ENCODE measurements around the gene RNF151.

Gene RNF151

DNA sequence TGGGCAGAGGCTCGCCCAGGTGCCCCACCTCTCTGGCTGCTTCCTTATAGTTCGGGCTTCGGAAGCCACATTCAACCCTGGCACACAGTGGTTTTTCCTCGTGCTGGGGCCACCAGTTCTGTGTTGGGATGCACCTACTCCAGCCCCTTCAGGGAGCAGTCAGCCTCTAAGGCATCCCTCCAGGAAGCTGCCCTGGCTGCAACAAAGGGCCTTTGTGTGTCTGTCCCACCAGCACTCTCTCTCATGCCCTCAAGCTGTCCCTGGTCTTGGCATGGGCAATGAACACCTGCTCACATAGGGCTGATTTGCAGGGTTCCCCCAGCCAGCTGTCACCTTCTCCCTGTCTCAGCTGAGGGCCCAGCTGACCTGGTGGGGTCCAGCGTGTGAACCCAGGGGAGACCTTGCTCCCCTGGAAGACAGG, 15.4 kb downstream of the RNF151 start:
- H3K4me3 ChIP-seq (ENCODE audit: control insufficient read depth in 1 of 7, extremely low read depth in 1 of 7, insufficient read depth in 4 of 7, low read depth in 2 of 7, low read length in 6 of 7): no peak overlapping the region
- CTCF ChIA-PET: interaction anchor here (1.1 to 1.4 kb wide), 2 partner anchors 10 to 15 kb away, joined by 3 to 5 read pairs; partner anchors contain the start of gene TBL3
- peaks cover 0 to 64% (median 33%) of the 10 kb centered on the region in 5 experiments for H3K27me3 ChIP-seq (replicated peaks in 2 of 5; ENCODE audit: control insufficient read depth in 4 of 5, insufficient read depth in 5 of 5, low read length in 4 of 5)

DNA sequence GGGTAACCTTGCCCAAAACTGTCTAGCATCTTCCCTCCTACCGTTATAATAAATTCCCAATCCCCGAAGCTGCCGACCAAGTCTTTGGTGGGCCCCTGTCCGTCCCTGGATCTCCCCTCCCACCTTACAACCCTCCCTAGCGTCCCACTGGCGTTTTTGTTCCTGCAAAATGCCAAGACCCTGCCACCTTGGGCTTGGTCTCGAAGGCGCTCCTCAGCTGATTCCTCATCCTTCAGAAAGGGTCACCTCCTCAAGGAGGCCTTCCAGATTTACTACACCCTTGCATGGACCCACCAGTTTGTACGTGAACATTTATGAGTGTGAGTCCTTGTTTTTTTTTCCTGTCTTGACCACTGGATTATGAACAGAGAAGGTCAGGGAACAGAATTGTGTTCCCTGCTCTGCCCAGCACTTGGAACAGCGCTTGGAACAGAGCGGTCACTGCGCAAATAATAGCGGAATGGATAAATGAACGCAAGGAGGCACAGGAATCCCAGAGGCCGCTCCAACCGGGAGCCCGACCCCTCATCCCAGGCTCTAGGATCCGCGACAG, 16.4 kb downstream of the RNF151 start:
- WGBS (ENCODE audit: insufficient coverage): 42% methylated on average over 16 of the region's 19 CpGs
- POLR2A ChIA-PET: interaction anchor here (0.6 kb wide), 1 partner anchor 18 kb away, joined by 4 read pairs; the partner anchor contains the start of gene RPS2
- H3K27ac ChIP-seq (ENCODE audit: insufficient read depth in 1 of 2, low read depth in 1 of 2, low read length in 2 of 2, poor library complexity in 1 of 2, severe bottlenecking in 2 of 2): no peak overlapping the region

More for the DNA sequence above, 15.4 kb downstream of the RNF151 start:
- peaks cover 0 to 3% (median 0%) of the 10 kb centered on the region in 5 experiments for H3K9me3 ChIP-seq (ENCODE audit: control extremely low read depth in 1 of 5, control insufficient read depth in 4 of 5, insufficient read depth in 2 of 5, low read depth in 1 of 5, low read length in 4 of 5)
- peaks cover 0 to 29% (median 24%) of the 10 kb centered on the region in 4 experiments for H3K4me1 ChIP-seq (ENCODE audit: control extremely low read depth in 1 of 4, control insufficient read depth in 4 of 4, insufficient read depth in 4 of 4, low read length in 3 of 4)
- H3K36me3 ChIP-seq (ENCODE audit: control insufficient read depth in 4 of 4, insufficient read depth in 4 of 4, low read length in 3 of 4): peaks cover 0 to 40% (median 25%) of the 10 kb centered on the region in 4 experiments
- DNase-seq: no peak
- POLR2A ChIA-PET: no interaction called here
- H3K27ac ChIP-seq (ENCODE audit: insufficient read depth in 1 of 2, low read depth in 1 of 2, low read length in 2 of 2, poor library complexity in 1 of 2, severe bottlenecking in 2 of 2): no peak overlapping the region
- WGBS (ENCODE audit: insufficient coverage): 72% methylated on average over 4 of the region's 5 CpGs

DNA sequence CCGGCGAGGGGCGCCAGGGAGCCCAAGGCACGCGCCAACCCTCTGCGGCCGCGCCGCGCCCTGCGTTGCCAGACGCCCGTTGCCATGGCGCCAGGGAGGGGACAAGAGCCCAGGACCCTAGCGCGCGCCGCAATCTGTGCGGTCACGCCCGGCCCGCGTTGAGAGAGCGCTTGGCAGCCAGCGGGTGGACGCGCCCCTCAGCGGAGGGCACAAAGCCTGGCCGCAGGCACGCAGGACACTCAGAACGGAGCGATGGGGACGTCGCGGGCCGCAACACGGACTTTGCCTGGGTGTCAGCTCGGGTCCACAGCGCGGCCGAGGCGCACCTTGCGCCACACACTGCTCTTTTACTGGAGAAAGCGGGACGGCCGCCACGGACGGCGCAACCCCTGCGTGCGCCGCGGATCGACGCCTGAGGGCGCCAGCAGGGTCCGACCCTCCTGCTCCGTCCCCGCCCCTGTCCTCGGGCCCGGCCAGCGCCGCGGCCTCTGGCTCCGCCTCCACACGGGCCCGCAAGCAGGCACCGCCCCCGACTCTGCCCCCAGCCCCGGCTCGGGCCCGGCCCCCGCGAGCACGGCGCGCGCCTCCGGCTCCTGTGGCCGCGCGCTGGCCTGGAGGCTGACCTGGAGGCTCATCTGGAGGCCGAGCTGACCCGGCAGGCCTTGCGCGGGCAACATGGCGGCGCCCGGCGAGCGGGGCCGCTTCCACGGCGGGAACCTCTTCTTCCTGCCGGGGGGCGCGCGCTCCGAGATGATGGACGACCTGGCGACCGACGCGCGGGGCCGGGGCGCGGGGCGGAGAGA, 17.1 kb downstream of the RNF151 start, which contains the start of gene GFER:
TSS of gene GFER (plus strand) at position 650 of the 803 bp plus-strand sequence. CDS start at position 676, 26 bp downstream.
- H3K36me3 ChIP-seq (ENCODE audit: control insufficient read depth in 4 of 4, insufficient read depth in 4 of 4, low read length in 3 of 4): peaks cover 0 to 25% (median 17%) of the 10 kb centered on the region in 4 experiments
- H3K4me3 ChIP-seq (ENCODE audit: control insufficient read depth in 1 of 7, extremely low read depth in 1 of 7, insufficient read depth in 4 of 7, low read depth in 2 of 7, low read length in 6 of 7): peak within 1 kb of the TSS; percentile 63 to 82 (median 73)
- H3K27me3 ChIP-seq (replicated peaks in 2 of 5; ENCODE audit: control insufficient read depth in 4 of 5, insufficient read depth in 5 of 5, low read length in 4 of 5): peaks cover 0 to 59% (median 37%) of the 10 kb centered on the region in 5 experiments
- peak; percentile 70 to 85 (median 79) for DNase-seq
- under 1% methylated on average over 92 of the region's 109 CpGs for WGBS (ENCODE audit: insufficient coverage)
- POLR2A ChIA-PET: interaction anchor here (0.6 to 1.4 kb wide), 2 partner anchors 13 to 19 kb away, joined by 3 to 4 read pairs; partner anchors contain the start of gene RPS2
- H3K4me1 ChIP-seq (ENCODE audit: control extremely low read depth in 1 of 4, control insufficient read depth in 4 of 4, insufficient read depth in 4 of 4, low read length in 3 of 4): peaks cover 0 to 29% (median 24%) of the 10 kb centered on the region in 4 experiments
- H3K27ac ChIP-seq (ENCODE audit: insufficient read depth in 1 of 2, low read depth in 1 of 2, low read length in 2 of 2, poor library complexity in 1 of 2, severe bottlenecking in 2 of 2): peak within 1 kb of the TSS in 1 of 2 experiments; percentile 54
- H3K9me3 ChIP-seq (ENCODE audit: control extremely low read depth in 1 of 5, control insufficient read depth in 4 of 5, insufficient read depth in 2 of 5, low read depth in 1 of 5, low read length in 4 of 5): no peaks in the 10 kb centered on the region
- CTCF ChIA-PET: interaction anchor here (1.1 kb wide), 1 partner anchor 20 kb away, joined by 4 read pairs; no protein-coding TSS in a partner anchor

More for the DNA sequence above, 16.4 kb downstream of the RNF151 start:
- Histone ChIP-seq H3K36me3 (ENCODE audit: control insufficient read depth in 4 of 4, insufficient read depth in 4 of 4, low read length in 3 of 4) (peaks cover 0 to 32% (median 22%) of the 10 kb centered on the region in 4 experiments), H3K9me3 (ENCODE audit: control extremely low read depth in 1 of 5, control insufficient read depth in 4 of 5, insufficient read depth in 2 of 5, low read depth in 1 of 5, low read length in 4 of 5) (no peaks in the 10 kb centered on the region), H3K4me1 (ENCODE audit: control extremely low read depth in 1 of 4, control insufficient read depth in 4 of 4, insufficient read depth in 4 of 4, low read length in 3 of 4) (peaks cover 0 to 29% (median 24%) of the 10 kb centered on the region in 4 experiments), H3K27me3 (replicated peaks in 2 of 5; ENCODE audit: control insufficient read depth in 4 of 5, insufficient read depth in 5 of 5, low read length in 4 of 5) (peaks cover 0 to 59% (median 33%) of the 10 kb centered on the region in 5 experiments), H3K4me3 (ENCODE audit: control insufficient read depth in 1 of 7, extremely low read depth in 1 of 7, insufficient read depth in 4 of 7, low read depth in 2 of 7, low read length in 6 of 7) (peak overlapping the region in 6 of 7 experiments; percentile 63 to 82 (median 72))
- CTCF ChIA-PET: interaction anchor here (1.1 kb wide), 1 partner anchor 21 kb away, joined by 4 read pairs; no protein-coding TSS in a partner anchor
- no peak for DNase-seq

DNA sequence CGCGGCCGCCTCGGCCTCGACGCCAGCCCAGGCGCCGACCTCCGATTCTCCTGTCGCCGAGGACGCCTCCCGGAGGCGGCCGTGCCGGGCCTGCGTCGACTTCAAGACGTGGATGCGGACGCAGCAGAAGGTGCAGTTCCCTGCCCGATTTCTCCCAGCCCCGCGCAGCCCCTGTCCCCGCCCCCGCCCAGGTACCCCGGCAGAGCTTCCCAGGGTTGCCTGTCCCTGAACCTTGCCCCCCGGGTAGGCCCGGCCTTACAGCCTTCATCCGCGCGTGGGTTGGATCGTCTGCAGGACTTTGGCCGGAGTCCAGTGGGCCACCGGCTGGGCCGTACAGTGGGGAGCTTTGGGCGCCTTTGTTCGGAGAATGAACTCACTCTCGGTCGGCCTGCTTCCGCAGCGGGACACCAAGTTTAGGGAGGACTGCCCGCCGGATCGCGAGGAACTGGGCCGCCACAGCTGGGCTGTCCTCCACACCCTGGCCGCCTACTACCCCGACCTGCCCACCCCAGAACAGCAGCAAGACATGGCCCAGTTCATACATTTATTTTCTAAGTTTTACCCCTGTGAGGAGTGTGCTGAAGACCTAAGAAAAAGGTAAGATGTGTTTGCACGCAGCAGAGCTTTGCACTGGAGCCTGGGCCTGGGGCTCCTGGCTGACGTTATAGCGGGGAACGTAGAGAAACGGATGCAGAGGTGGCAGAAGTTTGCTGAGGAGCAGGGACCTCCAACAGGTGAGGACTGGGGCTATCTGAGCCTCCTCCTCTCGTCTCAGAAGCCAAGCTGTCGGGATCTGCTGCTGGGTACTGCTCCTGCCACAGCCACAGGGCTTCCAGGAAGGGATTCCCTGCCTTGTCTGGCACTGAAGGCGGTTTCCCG, 17.9 kb downstream of the RNF151 start:
- Histone ChIP-seq H3K4me1 (ENCODE audit: control extremely low read depth in 1 of 4, control insufficient read depth in 4 of 4, insufficient read depth in 4 of 4, low read length in 3 of 4) (peaks cover 0 to 28% (median 22%) of the 10 kb centered on the region in 4 experiments), H3K27ac (ENCODE audit: insufficient read depth in 1 of 2, low read depth in 1 of 2, low read length in 2 of 2, poor library complexity in 1 of 2, severe bottlenecking in 2 of 2) (peak overlapping the region in 1 of 2 experiments; percentile 54), H3K27me3 (replicated peaks in 2 of 5; ENCODE audit: control insufficient read depth in 4 of 5, insufficient read depth in 5 of 5, low read length in 4 of 5) (peaks cover 0 to 59% (median 37%) of the 10 kb centered on the region in 5 experiments), H3K4me3 (ENCODE audit: control insufficient read depth in 1 of 7, extremely low read depth in 1 of 7, insufficient read depth in 4 of 7, low read depth in 2 of 7, low read length in 6 of 7) (peak overlapping the region; percentile 63 to 82 (median 73)), H3K9me3 (ENCODE audit: control extremely low read depth in 1 of 5, control insufficient read depth in 4 of 5, insufficient read depth in 2 of 5, low read depth in 1 of 5, low read length in 4 of 5) (no peaks in the 10 kb centered on the region), H3K36me3 (ENCODE audit: control insufficient read depth in 4 of 4, insufficient read depth in 4 of 4, low read length in 3 of 4) (peaks cover 0 to 22% (median 16%) of the 10 kb centered on the region in 4 experiments)
- CTCF ChIA-PET: interaction anchor here (0.9 to 1.7 kb wide), 4 partner anchors 14 to 19 kb away, joined by 4 to 10 read pairs (median 4); no protein-coding TSS in a partner anchor
- POLR2A ChIA-PET: interaction anchor here (0.6 to 1.4 kb wide), 2 partner anchors 13 to 20 kb away, joined by 3 to 4 read pairs; partner anchors contain the start of gene RPS2
- no peak for DNase-seq
- 14% methylated on average over 56 of the region's 58 CpGs for WGBS (ENCODE audit: insufficient coverage)

DNA sequence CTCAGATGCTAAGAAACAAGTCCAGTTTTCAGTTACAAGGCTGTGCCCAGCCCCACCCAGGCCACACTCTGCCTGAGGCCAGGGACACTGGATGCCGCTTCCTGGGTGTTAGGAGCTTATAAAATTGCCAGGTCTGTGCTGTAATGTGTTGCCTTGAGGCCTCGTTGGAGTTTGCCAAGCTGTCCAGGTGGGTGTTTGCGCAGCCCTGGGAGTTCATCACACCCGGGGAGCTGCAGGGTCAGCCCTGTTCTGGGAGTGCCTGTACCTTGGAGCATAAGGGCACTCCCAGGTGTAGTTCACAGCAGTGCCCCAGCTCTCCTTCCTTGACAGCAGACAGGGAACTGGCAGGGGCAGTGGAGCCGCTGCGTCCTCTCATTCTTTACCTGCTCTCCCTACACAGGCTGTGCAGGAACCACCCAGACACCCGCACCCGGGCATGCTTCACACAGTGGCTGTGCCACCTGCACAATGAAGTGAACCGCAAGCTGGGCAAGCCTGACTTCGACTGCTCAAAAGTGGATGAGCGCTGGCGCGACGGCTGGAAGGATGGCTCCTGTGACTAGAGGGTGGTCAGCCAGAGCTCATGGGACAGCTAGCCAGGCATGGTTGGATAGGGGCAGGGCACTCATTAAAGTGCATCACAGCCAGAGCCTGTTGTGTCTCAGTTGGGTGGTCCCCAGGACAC, 19.0 kb downstream of the RNF151 start:
- no peak for DNase-seq
- no peaks in the 10 kb centered on the region for H3K9me3 ChIP-seq (ENCODE audit: control extremely low read depth in 1 of 5, control insufficient read depth in 4 of 5, insufficient read depth in 2 of 5, low read depth in 1 of 5, low read length in 4 of 5)
- ChIA-PET POLR2A (interaction anchor here (0.5 to 0.8 kb wide), 2 partner anchors 19 to 170 kb away, joined by 3 read pairs; partner anchors contain the start of gene TRAF7), CTCF (interaction anchor here (0.5 to 1.7 kb wide), 4 partner anchors 13 to 37 kb away, joined by 3 to 10 read pairs (median 4); no protein-coding TSS in a partner anchor)
- peaks cover 0 to 22% (median 16%) of the 10 kb centered on the region in 4 experiments for H3K36me3 ChIP-seq (ENCODE audit: control insufficient read depth in 4 of 4, insufficient read depth in 4 of 4, low read length in 3 of 4)
- H3K27ac ChIP-seq (ENCODE audit: insufficient read depth in 1 of 2, low read depth in 1 of 2, low read length in 2 of 2, poor library complexity in 1 of 2, severe bottlenecking in 2 of 2): no peak overlapping the region
- H3K4me3 ChIP-seq (ENCODE audit: control insufficient read depth in 1 of 7, extremely low read depth in 1 of 7, insufficient read depth in 4 of 7, low read depth in 2 of 7, low read length in 6 of 7): peak overlapping the region in 1 of 7 experiments; percentile 82
- H3K4me1 ChIP-seq (ENCODE audit: control extremely low read depth in 1 of 4, control insufficient read depth in 4 of 4, insufficient read depth in 4 of 4, low read length in 3 of 4): peaks cover 0 to 31% (median 26%) of the 10 kb centered on the region in 4 experiments
- H3K27me3 ChIP-seq (replicated peaks in 2 of 5; ENCODE audit: control insufficient read depth in 4 of 5, insufficient read depth in 5 of 5, low read length in 4 of 5): peaks cover 0 to 59% (median 35%) of the 10 kb centered on the region in 5 experiments
- WGBS (ENCODE audit: insufficient coverage): 97% methylated on average over 14 of the region's 14 CpGs

All from common myeloid progenitor, CD34-positive (primary cell).